Measurements from ENCODE around the gene GGA3.
"Not testable (repeated sequence)": the region's sequence is repeated elsewhere in the genome, so short reads cannot be mapped to it uniquely, and the experiment has no call there.

GGA3 gene

GRCh38 chr17:75261336-75262111 lies at the start of gene GGA3, which contains the start of gene MRPS7:
Gene GGA3 (minus strand): TSS chr17:75261606. CDS start chr17:75261587, 19 bp downstream.
Gene MRPS7 (plus strand): TSS chr17:75261879. CDS start chr17:75261901, 22 bp downstream.
- DNase-seq (ENCODE audit: low read depth in 1 of 2, low spot score in 1 of 2): peak; percentile 91 to 92

GRCh38 chr17:75308732-75309629 lies 47.6 kb upstream of the GGA3 start:
- DNase-seq (ENCODE audit: low read depth in 1 of 2, low spot score in 1 of 2): no peak

GRCh38 chr17:75307957-75308731 lies 46.7 kb upstream of the GGA3 start:
- no peak for DNase-seq (ENCODE audit: low read depth in 1 of 2, low spot score in 1 of 2)

- DNase-seq (ENCODE audit: low read depth in 1 of 2, low spot score in 1 of 2): no peak
Measured at GRCh38 chr17:75301502-75302206, 40.2 kb upstream of the GGA3 start.

- no peak for DNase-seq (ENCODE audit: low read depth in 1 of 2, low spot score in 1 of 2)
Measured at GRCh38 chr17:75301049-75301448, 39.6 kb upstream of the GGA3 start.

- no peak for DNase-seq (ENCODE audit: low read depth in 1 of 2, low spot score in 1 of 2)
Measured at GRCh38 chr17:75300280-75300679, 38.9 kb upstream of the GGA3 start.

- DNase-seq (ENCODE audit: low read depth in 1 of 2, low spot score in 1 of 2): no peak
Measured at GRCh38 chr17:75295201-75296158, 34.1 kb upstream of the GGA3 start.

- DNase-seq (ENCODE audit: low read depth in 1 of 2, low spot score in 1 of 2): not testable (repeated sequence)
Measured at GRCh38 chr17:75292810-75293448, 31.5 kb upstream of the GGA3 start.

- peak; percentile 23 to 50 for DNase-seq (ENCODE audit: low read depth in 1 of 2, low spot score in 1 of 2)
Measured at GRCh38 chr17:75289832-75290337, 28.5 kb upstream of the GGA3 start.

- DNase-seq (ENCODE audit: low read depth in 1 of 2, low spot score in 1 of 2): peak; percentile 87 to 92
Measured at GRCh38 chr17:75289115-75289831, 27.9 kb upstream of the GGA3 start, which contains the start of gene SLC25A19. Gene SLC25A19 (minus strand): TSS chr17:75289433. CDS start chr17:75286764, 2,669 bp downstream.

- DNase-seq (ENCODE audit: low read depth in 1 of 2, low spot score in 1 of 2): peak; percentile 14 to 32
Measured at GRCh38 chr17:75288770-75289114, 27.3 kb upstream of the GGA3 start.

- DNase-seq (ENCODE audit: low read depth in 1 of 2, low spot score in 1 of 2): no peak
Measured at GRCh38 chr17:75288359-75288758, 27.0 kb upstream of the GGA3 start.

- no peak for DNase-seq (ENCODE audit: low read depth in 1 of 2, low spot score in 1 of 2)
Measured at GRCh38 chr17:75287221-75287620, 25.8 kb upstream of the GGA3 start.

GRCh38 chr17:75285123-75285522 lies 23.7 kb upstream of the GGA3 start:
- DNase-seq (ENCODE audit: low read depth in 1 of 2, low spot score in 1 of 2): no peak

GRCh38 chr17:75280189-75280588 lies 18.8 kb upstream of the GGA3 start:
- DNase-seq (ENCODE audit: low read depth in 1 of 2, low spot score in 1 of 2): not testable (repeated sequence)

- DNase-seq (ENCODE audit: low read depth in 1 of 2, low spot score in 1 of 2): no peak
Measured at GRCh38 chr17:75277664-75278071, 16.3 kb upstream of the GGA3 start.

- DNase-seq (ENCODE audit: low read depth in 1 of 2, low spot score in 1 of 2): no peak
Measured at GRCh38 chr17:75273977-75274708, 12.7 kb upstream of the GGA3 start.
